Measurements from ENCODE around the gene NOTCH2.
"Not testable (repeated sequence)": the region's sequence is repeated elsewhere in the genome, so short reads cannot be mapped to it uniquely, and the experiment has no call there.

NOTCH2 gene

DNA sequence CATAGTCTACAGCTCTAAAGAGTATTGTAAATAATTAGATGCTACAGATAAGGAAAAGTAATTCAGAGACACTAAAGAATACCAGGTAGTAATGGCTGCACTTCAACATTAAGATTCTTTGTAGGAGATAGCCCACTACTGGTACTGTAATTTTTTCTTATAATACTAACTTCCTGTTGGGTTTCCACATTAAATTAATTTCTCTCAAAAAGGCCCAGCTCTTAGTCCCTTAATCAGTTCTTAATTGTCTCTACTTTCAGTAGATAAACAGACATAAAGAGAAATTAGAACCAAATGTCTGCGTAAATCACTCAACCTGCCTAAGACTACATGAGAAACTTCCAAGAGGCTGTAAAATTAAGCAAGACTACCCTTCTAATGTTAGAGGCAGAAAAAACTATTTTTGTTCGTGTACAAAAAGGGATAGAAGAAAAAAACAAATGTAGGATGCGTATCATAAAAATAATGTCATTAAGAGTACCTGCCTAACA is 83.4 kb downstream of the NOTCH2 start:
- H3K4me3 ChIP-seq (ENCODE audit: low read depth in 1 of 2, low read length in 1 of 2), result no peak overlapping the region
- no peak overlapping the region for H3K27ac ChIP-seq
- H3K9me3 ChIP-seq, result no peaks in the 10 kb centered on the region
- peaks cover 22 to 26% of the 10 kb centered on the region in 2 experiments for H3K4me1 ChIP-seq (ENCODE audit: control insufficient read depth in 1 of 2, insufficient read depth in 1 of 2, low read depth in 1 of 2, low read length in 1 of 2)
- peaks cover 23% of the 10 kb centered on the region for H3K36me3 ChIP-seq
- H3K27me3 ChIP-seq, result no peaks in the 10 kb centered on the region
- TF ChIP-seq, protein P1, sequence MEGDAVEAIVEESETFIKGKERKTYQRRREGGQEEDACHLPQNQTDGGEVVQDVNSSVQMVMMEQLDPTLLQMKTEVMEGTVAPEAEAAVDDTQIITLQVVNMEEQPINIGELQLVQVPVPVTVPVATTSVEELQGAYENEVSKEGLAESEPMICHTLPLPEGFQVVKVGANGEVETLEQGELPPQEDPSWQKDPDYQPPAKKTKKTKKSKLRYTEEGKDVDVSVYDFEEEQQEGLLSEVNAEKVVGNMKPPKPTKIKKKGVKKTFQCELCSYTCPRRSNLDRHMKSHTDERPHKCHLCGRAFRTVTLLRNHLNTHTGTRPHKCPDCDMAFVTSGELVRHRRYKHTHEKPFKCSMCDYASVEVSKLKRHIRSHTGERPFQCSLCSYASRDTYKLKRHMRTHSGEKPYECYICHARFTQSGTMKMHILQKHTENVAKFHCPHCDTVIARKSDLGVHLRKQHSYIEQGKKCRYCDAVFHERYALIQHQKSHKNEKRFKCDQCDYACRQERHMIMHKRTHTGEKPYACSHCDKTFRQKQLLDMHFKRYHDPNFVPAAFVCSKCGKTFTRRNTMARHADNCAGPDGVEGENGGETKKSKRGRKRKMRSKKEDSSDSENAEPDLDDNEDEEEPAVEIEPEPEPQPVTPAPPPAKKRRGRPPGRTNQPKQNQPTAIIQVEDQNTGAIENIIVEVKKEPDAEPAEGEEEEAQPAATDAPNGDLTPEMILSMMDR (IDR thresholded peaks at IDR 0.05), result no peak

DNA sequence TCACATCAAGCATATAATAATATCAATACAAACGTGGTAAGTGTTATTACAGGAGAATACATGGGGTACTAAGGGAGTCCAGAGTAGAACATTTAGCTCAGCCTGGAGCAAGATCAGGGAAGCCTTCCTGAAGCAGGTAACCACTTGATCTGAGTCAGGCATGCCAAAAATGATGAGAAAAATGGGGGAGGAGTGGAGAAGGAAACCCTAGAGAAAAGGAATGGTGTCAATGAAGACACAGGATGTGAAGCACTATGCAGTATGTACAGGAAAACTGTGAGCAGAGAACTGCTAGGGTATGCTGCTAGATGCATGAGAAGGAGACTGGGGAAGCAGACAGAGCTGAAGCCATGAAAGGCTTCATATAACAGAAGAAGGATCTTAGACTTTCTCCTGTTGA is 84.7 kb downstream of the NOTCH2 start:
- Histone ChIP-seq H3K9me3 (no peaks in the 10 kb centered on the region), H3K27ac (no peak overlapping the region), H3K4me1 (ENCODE audit: control insufficient read depth in 1 of 2, insufficient read depth in 1 of 2, low read depth in 1 of 2, low read length in 1 of 2) (peaks cover 24 to 36% of the 10 kb centered on the region in 2 experiments), H3K4me3 (ENCODE audit: low read depth in 1 of 2, low read length in 1 of 2) (no peak overlapping the region), H3K36me3 (peaks cover 23% of the 10 kb centered on the region), H3K27me3 (no peaks in the 10 kb centered on the region)
- TF ChIP-seq, protein P1 (IDR thresholded peaks at IDR 0.05), result no peak

DNA sequence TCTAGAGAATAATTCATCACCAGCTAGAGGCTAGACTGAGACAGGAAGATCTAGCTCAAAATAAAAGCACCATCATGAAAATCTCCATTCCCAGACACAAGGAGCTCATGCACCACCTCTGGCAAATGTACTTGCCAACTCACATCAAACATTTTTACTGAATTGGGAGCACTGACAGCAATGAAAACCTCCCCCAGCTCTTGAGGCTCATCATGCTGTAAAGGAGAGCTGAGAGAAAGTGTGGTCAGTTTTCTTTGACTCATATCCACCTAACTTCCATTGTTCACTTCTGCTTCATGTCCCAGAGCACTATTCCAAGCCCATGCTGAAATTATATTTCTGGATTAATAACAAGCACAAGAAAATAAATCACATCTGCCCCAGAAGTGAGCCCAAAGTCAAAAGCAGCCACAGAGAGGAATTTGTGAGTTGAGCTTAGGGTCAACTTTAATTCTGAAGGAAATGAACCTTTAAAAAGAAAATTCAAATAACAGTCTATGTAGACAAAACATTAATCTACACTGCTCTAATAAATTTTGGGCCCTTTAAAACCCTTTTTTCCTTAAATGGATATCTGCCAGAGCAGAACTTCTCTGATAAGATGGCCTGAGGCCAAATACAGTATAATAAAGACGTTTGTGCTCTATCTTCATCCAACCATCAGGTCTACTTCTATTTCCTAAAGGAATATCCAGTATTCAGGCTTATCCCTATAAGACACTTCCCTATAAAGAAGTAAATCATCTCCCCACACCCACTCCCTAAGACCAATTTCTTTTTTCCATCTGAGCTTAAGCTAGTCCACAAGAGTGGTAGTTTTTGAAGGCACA is 87.3 kb downstream of the NOTCH2 start:
- peaks cover 19 to 39% of the 10 kb centered on the region in 2 experiments for H3K4me1 ChIP-seq (ENCODE audit: control insufficient read depth in 1 of 2, insufficient read depth in 1 of 2, low read depth in 1 of 2, low read length in 1 of 2)
- peak overlapping the region; percentile 8 for H3K27ac ChIP-seq
- H3K9me3 ChIP-seq, result no peaks in the 10 kb centered on the region
- TF ChIP-seq, protein P1 (IDR thresholded peaks at IDR 0.05), result no peak
- H3K27me3 ChIP-seq, result no peaks in the 10 kb centered on the region
- no peak overlapping the region for H3K4me3 ChIP-seq (ENCODE audit: low read depth in 1 of 2, low read length in 1 of 2)
- peaks cover 23% of the 10 kb centered on the region for H3K36me3 ChIP-seq

- no peaks in the 10 kb centered on the region for H3K27me3 ChIP-seq
- peaks cover 14 to 32% of the 10 kb centered on the region in 2 experiments for H3K4me1 ChIP-seq (ENCODE audit: control insufficient read depth in 1 of 2, insufficient read depth in 1 of 2, low read depth in 1 of 2, low read length in 1 of 2)
- no peak overlapping the region for H3K4me3 ChIP-seq (ENCODE audit: low read depth in 1 of 2, low read length in 1 of 2)
- H3K36me3 ChIP-seq, result peaks cover 18% of the 10 kb centered on the region
- H3K9me3 ChIP-seq, result no peaks in the 10 kb centered on the region
- H3K27ac ChIP-seq, result no peak overlapping the region
- TF ChIP-seq, protein P1 (IDR thresholded peaks at IDR 0.05), result no peak
These were observed 88.0 kb downstream of the NOTCH2 start for GRCh38 chr1:119981496-119981895.

- H3K9me3 ChIP-seq, result no peaks in the 10 kb centered on the region
- peaks cover 12% of the 10 kb centered on the region for H3K36me3 ChIP-seq
- H3K4me3 ChIP-seq (ENCODE audit: low read depth in 1 of 2, low read length in 1 of 2), result no peak overlapping the region
- H3K27me3 ChIP-seq, result no peaks in the 10 kb centered on the region
- peaks cover 31 to 51% of the 10 kb centered on the region in 2 experiments for H3K4me1 ChIP-seq (ENCODE audit: control insufficient read depth in 1 of 2, insufficient read depth in 1 of 2, low read depth in 1 of 2, low read length in 1 of 2)
- TF ChIP-seq, protein P1 (IDR thresholded peaks at IDR 0.05), result no peak
- peak overlapping the region; percentile 40 for H3K27ac ChIP-seq
These were observed 91.4 kb downstream of the NOTCH2 start for GRCh38 chr1:119978018-119978505.

GRCh38 chr1:119977113-119977736 is 92.2 kb downstream of the NOTCH2 start:
- H3K36me3 ChIP-seq, result peaks cover 15% of the 10 kb centered on the region
- H3K9me3 ChIP-seq; H3K4me3 ChIP-seq (ENCODE audit: low read depth in 1 of 2, low read length in 1 of 2); H3K27me3 ChIP-seq: not testable (repeated sequence)
- peak overlapping the region; percentile 40 for H3K27ac ChIP-seq
- H3K4me1 ChIP-seq (ENCODE audit: control insufficient read depth in 1 of 2, insufficient read depth in 1 of 2, low read depth in 1 of 2, low read length in 1 of 2), result peaks cover 31 to 51% of the 10 kb centered on the region in 2 experiments

GRCh38 chr1:119975582-119976254 is 93.7 kb downstream of the NOTCH2 start:
- Histone ChIP-seq H3K27ac (peak overlapping the region; percentile 79), H3K36me3 (peaks cover 27% of the 10 kb centered on the region), H3K4me1 (ENCODE audit: control insufficient read depth in 1 of 2, insufficient read depth in 1 of 2, low read depth in 1 of 2, low read length in 1 of 2) (peaks cover 31 to 50% of the 10 kb centered on the region in 2 experiments)
- H3K9me3 ChIP-seq; H3K27me3 ChIP-seq; H3K4me3 ChIP-seq (ENCODE audit: low read depth in 1 of 2, low read length in 1 of 2): not testable (repeated sequence)

All from neutrophil (primary cell).